HepG2 (cell line): ENCODE results near the gene DCTN2. TPM values are rescaled to one million over a fixed set of nuclear protein-coding genes. Genes with fewer than 3 reads are reported as not detected.

ENCODE experiments used
- CAMTA2 ChIP-seq: sonication (generic); formaldehyde crosslinking; IDR thresholded peaks from 2 replicates; pipeline ENCODE4 v1.4.0; 2020; ENCODE audit warnings: mild to moderate bottlenecking, missing genetic modification reagents, borderline replicate concordance
- CENPT ChIP-seq: sonication (generic); formaldehyde crosslinking; IDR thresholded peaks from 2 replicates; pipeline ENCODE4 v1.8.0; 2022; ENCODE audit warnings: low read depth, mild to moderate bottlenecking, moderate library complexity, missing genetic modification reagents
- DBP ChIP-seq: sonication (generic); formaldehyde crosslinking; IDR thresholded peaks from 2 replicates; pipeline ENCODE4 v1.4.0; 2020; ENCODE audit warnings: missing genetic modification reagents; ENCODE audit errors: not compliant biosample characterization
- E2F5 ChIP-seq: sonication (generic); formaldehyde crosslinking; conservative IDR thresholded peaks from 2 replicates; pipeline ENCODE4 v1.4.0; 2020; ENCODE audit warnings: missing genetic modification reagents
- GFI1 ChIP-seq: sonication (generic); formaldehyde crosslinking; IDR thresholded peaks from 2 replicates; pipeline ENCODE4 v1.5.0; 2020; ENCODE audit warnings: missing genetic modification reagents, mild to moderate bottlenecking, borderline replicate concordance
- HOXA5 ChIP-seq: sonication (generic); formaldehyde crosslinking; IDR thresholded peaks from 2 replicates; pipeline ENCODE4 v1.4.0; 2020; ENCODE audit warnings: missing genetic modification reagents
- KMT2A ChIP-seq: sonication (generic); formaldehyde crosslinking; IDR thresholded peaks from 2 replicates; pipeline ENCODE4 v1.4.0; 2020; ENCODE audit warnings: missing genetic modification reagents
- MAFF ChIP-seq: IDR thresholded peaks from 2 replicates; pipeline ENCODE4 v1.6.1; 2011; ENCODE audit warnings: low read depth, low read length, improper control_type of control experiment
- MIER3 ChIP-seq: IDR thresholded peaks from 2 replicates; pipeline ENCODE4 v1.6.1; 2016; ENCODE audit warnings: missing compliant biosample characterization, borderline replicate concordance
- NCOA5 ChIP-seq: sonication (generic); formaldehyde crosslinking; IDR thresholded peaks from 2 replicates; pipeline ENCODE4 v1.4.0; 2020; ENCODE audit warnings: missing genetic modification reagents
- NRL ChIP-seq: sonication (generic); formaldehyde crosslinking; IDR thresholded peaks from 2 replicates; pipeline ENCODE4 v1.5.0; 2020; ENCODE audit warnings: missing genetic modification reagents, mild to moderate bottlenecking, moderate library complexity, borderline replicate concordance
- POLR2G ChIP-seq: fragments of 200-400 bp; formaldehyde crosslinking; IDR thresholded peaks from 2 replicates; pipeline ENCODE4 v1.6.1; 2018; ENCODE audit warnings: mild to moderate bottlenecking, low read depth, low read length, moderate library complexity
- REST ChIP-seq, 2 experiments: IDR thresholded peaks; 2 replicates each; pipeline ENCODE4 v1.6.1; 2011 to 2012; ENCODE audit warnings: low read length in 2 of 2, borderline replicate concordance in 1 of 2, low read depth in 1 of 2, mild to moderate bottlenecking in 1 of 2, moderate library complexity in 1 of 2
- TP53 ChIP-seq: sonication (generic); formaldehyde crosslinking; conservative IDR thresholded peaks from 2 replicates; pipeline ENCODE4 v1.4.0; 2020; ENCODE audit warnings: missing genetic modification reagents
- ZNF136 ChIP-seq: sonication (generic); formaldehyde crosslinking; IDR thresholded peaks from 2 replicates; pipeline ENCODE4 v1.8.1; 2022; ENCODE audit warnings: low read depth, mild to moderate bottlenecking, moderate library complexity, missing genetic modification reagents
- ZNF276 ChIP-seq: sonication (generic); formaldehyde crosslinking; IDR thresholded peaks from 2 replicates; pipeline ENCODE4 v1.4.0; 2020; ENCODE audit warnings: mild to moderate bottlenecking, low read depth, missing genetic modification reagents
- ZNF431 ChIP-seq: sonication (generic); formaldehyde crosslinking; IDR thresholded peaks from 2 replicates; pipeline ENCODE4 v1.9.0; 2022; ENCODE audit warnings: missing genetic modification reagents, low read depth, mild to moderate bottlenecking, borderline replicate concordance
- ZNF556 ChIP-seq: sonication (generic); formaldehyde crosslinking; IDR thresholded peaks from 2 replicates; pipeline ENCODE4 v1.4.0; 2020; ENCODE audit warnings: mild to moderate bottlenecking, missing genetic modification reagents, borderline replicate concordance
- ZNF569 ChIP-seq: sonication (generic); formaldehyde crosslinking; IDR thresholded peaks from 2 replicates; pipeline ENCODE4 v1.5.0; 2020; ENCODE audit warnings: mild to moderate bottlenecking, missing genetic modification reagents, moderate library complexity, borderline replicate concordance
- ZNF704 ChIP-seq: sonication (generic); formaldehyde crosslinking; IDR thresholded peaks from 2 replicates; pipeline ENCODE4 v1.8.1; 2023; ENCODE audit warnings: mild to moderate bottlenecking, inconsistent platforms, moderate library complexity, missing genetic modification reagents, borderline replicate concordance
- polyA plus RNA-seq, 8 experiments: library from polyadenylated mRNA; depleted of rRNA in 3 of 8; stranded (reverse) in 7 of 8; unstranded in 1 of 8; fragments of >200 nt; fragmentation: Illumina TruSeq in 4 of 8; extraction: Trizol in 4 of 8; gene quantifications; 2 replicates each; pipeline versions ENCODE4 v1.2.1 to v1.2.3, GENCODE V29; 2011 to 2016; ENCODE audit warnings: low read depth in 4 of 8, missing spikeins in 1 of 8, mixed read lengths in 1 of 8; ENCODE audit not compliant: insufficient read depth in 1 of 8
- total RNA-seq, 5 experiments: library from RNA; depleted of rRNA; stranded (reverse); fragments of >200 nt; fragmentation: Illumina TruSeq; extraction: Trizol; gene quantifications; 2 replicates each; pipeline ENCODE4 v1.2.3, GENCODE V29; 2016; ENCODE audit warnings: low read depth in 1 of 5

DCTN2 gene
- total and polyA plus RNA-seq, 2 of the 13 experiments (the other 11 are each of a cell fraction or from before 2014, with no cell fraction given): 72.0 to 77.4 TPM

GRCh38 chr12:57487597-57488401 lies 59.2 kb downstream of the DCTN2 start, which contains the start of gene MARS1 (continued):
- TF ChIP-seq ZNF704 (CRISPR knock-in tag) (no peak), CENPT (CRISPR knock-in tag) (no peak), ZNF431 (no peak), HOXA5 (CRISPR knock-in tag) (peak; percentile 81), MIER3 (CRISPR knock-in tag) (0 out of 2 replicates have a peak, but pooled peaks have one; percentile 39), CAMTA2 (CRISPR knock-in tag) (no peak), REST (IDR thresholded peaks at IDR 0.05; ENCODE audit: borderline replicate concordance in 1 of 2, low read depth in 1 of 2, low read length in 2 of 2) (no peak), ZNF569 (CRISPR knock-in tag) (no peak), ZNF136 (CRISPR knock-in tag) (peak; percentile 82; the same call in 1 of the 2 replicates), NCOA5 (CRISPR knock-in tag) (no peak), ZNF276 (CRISPR knock-in tag) (no peak), NRL (no peak), KMT2A (CRISPR knock-in tag) (peak; percentile 86; the same call in 1 of the 2 replicates), POLR2G (peak; percentile 90), DBP (no peak), ZNF556 (no peak), GFI1 (no peak), E2F5 (CRISPR knock-in tag) (no peak), TP53 (CRISPR knock-in tag) (no peak), MAFF (no peak)
